A549 (cell line): ENCODE data around the gene CFB. TPM values are rescaled to one million over a fixed set of nuclear protein-coding genes. Genes with fewer than 3 reads are reported as not detected.

Experiments
- ATAC-seq, 2 experiments: fragments of 200-7000 bp in 1 of 2; fragments of >200 bp in 1 of 2; cut with Nextera tagmentation in 1 of 2; cut with Tn5 transposase in 1 of 2; 3 replicates each; pipeline versions ENCODE4 v1.8.0 to v1.9.1; 2018 to 2020; ENCODE audit warnings: mild to moderate bottlenecking in 1 of 2, moderate library complexity in 1 of 2
- CTCF ChIA-PET: fragments of 300-600 bp; sonication (Branson Sonifier 250); formaldehyde crosslinking; extraction: SDS; loops from one replicate; lab custom pipeline; 2021; ENCODE audit warnings: antibody characterized with exemption, inconsistent platforms; lab: Yijun Ruan, JAX
- POLR2A ChIA-PET: fragments of 350-600 bp; formaldehyde crosslinking; extraction: SDS; loops from one replicate; lab custom pipeline; 2021; ENCODE audit warnings: antibody characterized with exemption, inconsistent platforms; lab: Yijun Ruan, JAX
- DNase-seq, 2 experiments: peaks; one replicate each; pipeline versions ENCODE4 v3.0.0 to v3.0.0-alpha.2; 2011 to 2016; ENCODE audit warnings: low read depth in 1 of 2, low spot score in 1 of 2
- FAIRE-seq: peaks from 2 replicates; lab custom pipeline; 2011; peaks lifted over from hg19 to GRCh38; lab: Jason Lieb, UNC
- H3K27ac ChIP-seq, 2 experiments: fragments of >200 bp; sonication (Bioruptor Twin); formaldehyde crosslinking; 3 replicates each; pipeline ENCODE4 v1.5.1; 2016 to 2017
- H3K4me1 ChIP-seq: fragments of >200 bp; sonication (Bioruptor Twin); formaldehyde crosslinking; 3 replicates; pipeline ENCODE4 v1.6.1; 2016
- H3K4me2 ChIP-seq: fragments of >200 bp; sonication (Bioruptor Twin); formaldehyde crosslinking; 3 replicates; pipeline ENCODE4 v1.6.1; 2016
- H3K4me3 ChIP-seq: fragments of >200 bp; sonication (Bioruptor Twin); formaldehyde crosslinking; 3 replicates; pipeline ENCODE4 v1.5.1; 2016
- H3K9me3 ChIP-seq: fragments of >200 bp; sonication (Bioruptor Twin); formaldehyde crosslinking; 3 replicates; pipeline ENCODE4 v1.6.1; 2016
- ATOH8 ChIP-seq: fragments of 250-450 bp; sonication (Bioruptor Pico); IDR thresholded peaks from 2 replicates; pipeline ENCODE4 v1.5.0; 2020; ENCODE audit warnings: low read depth, mild to moderate bottlenecking, moderate library complexity
- BHLHE40 ChIP-seq: IDR thresholded peaks from 2 replicates; pipeline ENCODE4 v1.6.1; 2012; ENCODE audit warnings: low read depth, low read length, inconsistent platforms
- CBX2 ChIP-seq: fragments of 200-600 bp; sonication (generic); IDR thresholded peaks from 2 replicates; pipeline ENCODE4 v1.6.1; 2016; ENCODE audit warnings: low read depth, mild to moderate bottlenecking, borderline replicate concordance
- CEBPB ChIP-seq, 2 experiments: fragments of >200 bp in 1 of 2; sonication (Bioruptor Twin) in 1 of 2; formaldehyde crosslinking in 1 of 2; IDR thresholded peaks; 2 replicates each; pipeline ENCODE4 v1.6.1; 2012 to 2016
- CHD4 ChIP-seq: fragments of 200-600 bp; sonication (generic); IDR thresholded peaks from 2 replicates; pipeline ENCODE4 v1.6.1; 2016; ENCODE audit warnings: antibody characterized with exemption, mild to moderate bottlenecking, borderline replicate concordance
- CTCF ChIP-seq: fragments of >200 bp; sonication (Bioruptor Twin); formaldehyde crosslinking; IDR thresholded peaks from 3 replicates; pipeline ENCODE4 v1.5.1; 2016
- EHF ChIP-seq: fragments of 250-450 bp; sonication (Bioruptor Pico); IDR thresholded peaks from 2 replicates; pipeline ENCODE4 v1.5.0; 2020; ENCODE audit warnings: mild to moderate bottlenecking
- ESRRA ChIP-seq: fragments of 150-350 bp; IDR thresholded peaks from 2 replicates; pipeline ENCODE4 v1.6.1; 2014; ENCODE audit warnings: mild to moderate bottlenecking, low read length, borderline replicate concordance
- FOSB ChIP-seq: fragments of 250-450 bp; sonication (Bioruptor Pico); IDR thresholded peaks from 2 replicates; pipeline ENCODE4 v1.5.0; 2020; ENCODE audit warnings: mild to moderate bottlenecking, moderate library complexity
- GATA3 ChIP-seq: IDR thresholded peaks from 2 replicates; pipeline ENCODE4 v1.6.1; 2012; ENCODE audit warnings: borderline replicate concordance
- HMGXB4 ChIP-seq: fragments of 250-450 bp; sonication (Bioruptor Pico); IDR thresholded peaks from 2 replicates; pipeline ENCODE4 v1.5.0; 2021; ENCODE audit warnings: mild to moderate bottlenecking, moderate library complexity, borderline replicate concordance
- HOXB5 ChIP-seq: fragments of 250-450 bp; sonication (Bioruptor Pico); IDR thresholded peaks from 2 replicates; pipeline ENCODE4 v1.5.0; 2020; ENCODE audit warnings: mild to moderate bottlenecking, moderate library complexity
- JUN ChIP-seq, 2 experiments: fragments of >200 bp; sonication (Bioruptor Twin); formaldehyde crosslinking; IDR thresholded peaks; 2 replicates in 1 of 2; 3 replicates in 1 of 2; pipeline ENCODE4 v1.6.1; 2016 to 2017
- KDM1A ChIP-seq: fragments of 200-600 bp; sonication (generic); IDR thresholded peaks from 2 replicates; pipeline ENCODE4 v1.6.1; 2016; ENCODE audit warnings: low read depth, mild to moderate bottlenecking
- NFE2L2 ChIP-seq: fragments of 150-350 bp; conservative IDR thresholded peaks from 2 replicates; pipeline ENCODE4 v1.6.1; 2014; ENCODE audit warnings: low read length
- NPAS2 ChIP-seq: fragments of 250-450 bp; sonication (Bioruptor Pico); IDR thresholded peaks from 2 replicates; pipeline ENCODE4 v1.8.0; 2022; ENCODE audit warnings: mild to moderate bottlenecking, moderate library complexity, borderline replicate concordance
- POLR2AphosphoS2 ChIP-seq: conservative IDR thresholded peaks from 2 replicates; pipeline ENCODE4 v1.6.1; 2012; ENCODE audit warnings: low read length, improper control_type of control experiment, inconsistent platforms
- SMC3 ChIP-seq: fragments of >200 bp; sonication (Bioruptor Twin); formaldehyde crosslinking; IDR thresholded peaks from 3 replicates; pipeline ENCODE4 v1.6.1; 2018; ENCODE audit warnings: inconsistent platforms
- TFCP2L1 ChIP-seq: fragments of 250-450 bp; sonication (Bioruptor Pico); IDR thresholded peaks from 2 replicates; pipeline ENCODE4 v1.5.0; 2021; ENCODE audit warnings: mild to moderate bottlenecking
- TP53 ChIP-seq: fragments of 250-450 bp; sonication (Bioruptor Pico); IDR thresholded peaks from 2 replicates; pipeline ENCODE4 v1.5.0; 2021; ENCODE audit warnings: mild to moderate bottlenecking, moderate library complexity
- ZFP36 ChIP-seq: fragments of 450-650 bp; IDR thresholded peaks from 2 replicates; pipeline ENCODE4 v1.6.1; 2014; ENCODE audit warnings: borderline replicate concordance; ENCODE audit not compliant: partially characterized antibody
- WGBS: methylation state at CpG from one replicate; pipeline ENCODE4 v1.1.6; 2017; ENCODE audit errors: missing lambda C conversion rate; 5-methylcytosine and 5-hydroxymethylcytosine counted together
- polyA plus RNA-seq, 4 experiments: library from polyadenylated mRNA; depleted of rRNA in 3 of 4; stranded (reverse); fragments of >200 nt; fragmentation: RNase III in 1 of 4; extraction: RNeasy Plus Mini Kit Qiagen cat#74134 plus additional on column Dnase treatment in 1 of 4; gene quantifications; 2 replicates in 3 of 4; 3 replicates in 1 of 4; pipeline ENCODE4 v1.2.3, GENCODE V29; 2011 to 2017
- TF ChIP-seq, protein P1 (sequence below): fragments of >200 bp; sonication (Bioruptor Twin); formaldehyde crosslinking; IDR thresholded peaks from 3 replicates; pipeline ENCODE4 v1.6.1; 2016
- TF ChIP-seq, protein P2 (sequence below): fragments of 450-650 bp; IDR thresholded peaks from 2 replicates; pipeline ENCODE4 v1.6.1; 2014; ENCODE audit warnings: antibody characterized with exemption
- TF ChIP-seq, protein P3 (sequence below): fragments of >200 bp; sonication (Bioruptor Twin); formaldehyde crosslinking; IDR thresholded peaks from 2 replicates; pipeline ENCODE4 v1.6.1; 2016

CFB gene
- polyA plus RNA-seq, 2 of the 4 experiments (the other 2 are of a cell fraction), result 4.4 to 5.6 TPM

- WGBS, result 80% methylated on average over 7 of the region's 11 CpGs
- no peak for DNase-seq
- no peak for ATAC-seq
- ChIA-PET CTCF (no interaction called here), POLR2A (no interaction called here)
- no peak for FAIRE-seq
- Histone ChIP-seq H3K4me3 (no peak overlapping the region), H3K4me1 (no peaks in the 10 kb centered on the region; the same call in 2 of the 3 replicates), H3K9me3 (peaks cover 3% of the 10 kb centered on the region; the same call in 1 of the 3 replicates), H3K4me2 (0 out of 3 replicates have a peak overlapping the region, but pooled peaks have one; percentile 14), H3K27ac (no peak overlapping the region)
- TF ChIP-seq ESRRA (no peak), CBX2 (no peak), ZFP36 (no peak), CHD4 (no peak), SMC3 (no peak), CEBPB (IDR thresholded peaks at IDR 0.05) (no peak), HOXB5 (CRISPR knock-in tag) (no peak), KDM1A (no peak), EHF (CRISPR knock-in tag) (no peak), GATA3 (no peak), ATOH8 (CRISPR knock-in tag) (no peak), NFE2L2 (no peak), TP53 (CRISPR knock-in tag) (no peak), BHLHE40 (no peak), JUN (IDR thresholded peaks at IDR 0.05) (no peak), POLR2AphosphoS2 (no peak), FOSB (no peak)
- TF ChIP-seq, protein P1, sequence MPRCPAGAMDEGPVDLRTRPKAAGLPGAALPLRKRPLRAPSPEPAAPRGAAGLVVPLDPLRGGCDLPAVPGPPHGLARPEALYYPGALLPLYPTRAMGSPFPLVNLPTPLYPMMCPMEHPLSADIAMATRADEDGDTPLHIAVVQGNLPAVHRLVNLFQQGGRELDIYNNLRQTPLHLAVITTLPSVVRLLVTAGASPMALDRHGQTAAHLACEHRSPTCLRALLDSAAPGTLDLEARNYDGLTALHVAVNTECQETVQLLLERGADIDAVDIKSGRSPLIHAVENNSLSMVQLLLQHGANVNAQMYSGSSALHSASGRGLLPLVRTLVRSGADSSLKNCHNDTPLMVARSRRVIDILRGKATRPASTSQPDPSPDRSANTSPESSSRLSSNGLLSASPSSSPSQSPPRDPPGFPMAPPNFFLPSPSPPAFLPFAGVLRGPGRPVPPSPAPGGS, result no peak
- TF ChIP-seq, protein P2, sequence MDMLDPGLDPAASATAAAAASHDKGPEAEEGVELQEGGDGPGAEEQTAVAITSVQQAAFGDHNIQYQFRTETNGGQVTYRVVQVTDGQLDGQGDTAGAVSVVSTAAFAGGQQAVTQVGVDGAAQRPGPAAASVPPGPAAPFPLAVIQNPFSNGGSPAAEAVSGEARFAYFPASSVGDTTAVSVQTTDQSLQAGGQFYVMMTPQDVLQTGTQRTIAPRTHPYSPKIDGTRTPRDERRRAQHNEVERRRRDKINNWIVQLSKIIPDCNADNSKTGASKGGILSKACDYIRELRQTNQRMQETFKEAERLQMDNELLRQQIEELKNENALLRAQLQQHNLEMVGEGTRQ, result no peak
- TF ChIP-seq, protein P3, sequence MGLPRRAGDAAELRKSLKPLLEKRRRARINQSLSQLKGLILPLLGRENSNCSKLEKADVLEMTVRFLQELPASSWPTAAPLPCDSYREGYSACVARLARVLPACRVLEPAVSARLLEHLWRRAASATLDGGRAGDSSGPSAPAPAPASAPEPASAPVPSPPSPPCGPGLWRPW, result no peak
- TF ChIP-seq, all 56 proteins: peak for 0
These were observed 17.8 kb upstream of the CFB start for GRCh38 chr6:31927863-31928671.

- peaks cover 3% of the 10 kb centered on the region; the same call in 1 of the 3 replicates for H3K9me3 ChIP-seq
- ChIA-PET POLR2A (no interaction called here), CTCF (interaction anchor here (1.8 kb wide), 1 partner anchor 24 kb away, joined by 5 read pairs; no protein-coding TSS in a partner anchor)
- H3K4me2 ChIP-seq, result no peak overlapping the region
- no peaks in the 10 kb centered on the region; the same call in 2 of the 3 replicates for H3K4me1 ChIP-seq
- FAIRE-seq (no peak), ATAC-seq (no peak), DNase-seq (no peak)
- WGBS, result 77% methylated on average over 4 of the region's 9 CpGs
- H3K4me3 ChIP-seq, result no peak overlapping the region
- no peak overlapping the region for H3K27ac ChIP-seq
- TF ChIP-seq HMGXB4 (CRISPR knock-in tag) (no peak), CTCF (no peak), TFCP2L1 (CRISPR knock-in tag) (no peak), NPAS2 (CRISPR knock-in tag) (no peak)
These were observed 17.3 kb upstream of the CFB start for GRCh38 chr6:31928672-31928939.
